HG03457 (cell line): Measurements from ENCODE around the gene EML3.
"Not testable (repeated sequence)": the region's sequence is repeated elsewhere in the genome, so short reads cannot be mapped to it uniquely, and the experiment has no call there.

Experiments
- ATAC-seq: cut with Tn5 transposase; IDR thresholded peaks from one replicate; pipeline ENCODE4 v1.9.1; 2021; ENCODE audit warnings: moderate number of reproducible peaks; ENCODE audit not compliant: unreplicated experiment

Gene EML3

DNA sequence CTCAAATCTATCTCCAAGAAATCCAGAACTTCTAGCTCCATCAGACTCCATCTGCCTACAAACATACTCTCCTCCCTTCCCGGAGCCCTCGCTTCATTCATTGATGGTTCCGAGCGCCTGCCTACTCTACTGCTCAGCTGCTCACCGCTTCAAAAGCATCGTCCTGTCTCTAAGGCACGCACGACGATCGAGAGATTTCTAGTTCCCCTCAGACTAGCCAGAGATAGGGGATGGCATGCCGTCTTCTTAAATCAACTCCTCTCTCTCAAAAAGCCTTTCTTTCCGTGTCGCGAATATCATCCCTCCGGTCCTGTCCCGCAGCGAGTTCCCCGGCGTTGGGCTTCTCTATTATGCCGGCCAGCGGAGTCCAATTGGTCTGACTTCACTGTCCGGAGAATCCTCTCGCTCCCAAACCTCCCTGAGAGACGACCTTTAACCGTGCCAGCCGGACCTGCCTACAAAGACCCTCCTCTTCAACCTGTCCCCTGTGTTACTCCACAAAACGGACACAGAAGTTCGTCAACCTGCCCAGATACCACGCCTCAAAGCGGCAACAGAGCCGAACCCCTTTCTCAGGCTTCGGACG lies 39.5 kb downstream of the EML3 start:
- peak; percentile 2 for ATAC-seq

DNA sequence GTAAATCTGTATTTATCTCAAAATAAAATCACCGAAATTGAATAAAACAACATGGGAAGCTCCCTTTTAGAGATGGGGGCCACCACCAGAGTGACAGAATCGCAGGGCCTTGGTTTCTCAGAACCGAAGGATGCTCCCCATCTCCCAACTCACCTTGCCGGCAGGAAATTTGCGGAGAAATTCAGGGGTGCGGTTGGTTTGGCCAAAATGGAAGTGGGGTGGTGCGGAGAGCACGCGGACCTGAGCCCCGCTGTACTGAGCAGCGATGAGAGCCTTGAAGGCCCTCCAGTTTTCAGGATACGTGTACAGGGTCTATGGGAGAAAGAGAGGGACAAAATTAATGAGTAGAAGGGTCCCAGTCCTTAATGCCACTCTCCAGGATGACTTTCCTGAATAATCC lies 40.1 kb downstream of the EML3 start:
- ATAC-seq: no peak

- ATAC-seq: not testable (repeated sequence)
These were observed 41.1 kb downstream of the EML3 start for GRCh38 chr11:62571493-62571892.

GRCh38 chr11:62570903-62571302 lies 41.7 kb downstream of the EML3 start:
- ATAC-seq: not testable (repeated sequence)

DNA sequence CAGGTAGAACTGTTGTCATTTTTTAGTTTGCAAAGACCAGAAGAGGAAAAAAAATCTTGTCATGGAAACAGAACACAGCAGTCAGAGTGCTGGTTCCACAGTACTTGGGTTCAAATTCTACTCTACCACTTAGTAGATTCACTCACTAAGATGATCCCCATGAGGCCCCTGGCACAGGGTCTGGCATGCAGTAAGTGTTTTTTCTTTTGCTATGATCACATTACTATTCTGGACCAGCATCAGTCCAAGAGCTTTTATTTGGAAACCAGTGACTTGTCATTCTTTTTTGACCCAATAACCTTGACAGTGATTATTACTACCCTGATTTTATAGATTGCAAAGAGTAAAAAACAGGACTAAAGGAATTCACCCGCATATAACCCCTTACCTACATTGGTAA lies 43.0 kb downstream of the EML3 start:
- ATAC-seq: no peak

GRCh38 chr11:62567018-62567633 lies 45.4 kb downstream of the EML3 start:
- no peak for ATAC-seq

DNA sequence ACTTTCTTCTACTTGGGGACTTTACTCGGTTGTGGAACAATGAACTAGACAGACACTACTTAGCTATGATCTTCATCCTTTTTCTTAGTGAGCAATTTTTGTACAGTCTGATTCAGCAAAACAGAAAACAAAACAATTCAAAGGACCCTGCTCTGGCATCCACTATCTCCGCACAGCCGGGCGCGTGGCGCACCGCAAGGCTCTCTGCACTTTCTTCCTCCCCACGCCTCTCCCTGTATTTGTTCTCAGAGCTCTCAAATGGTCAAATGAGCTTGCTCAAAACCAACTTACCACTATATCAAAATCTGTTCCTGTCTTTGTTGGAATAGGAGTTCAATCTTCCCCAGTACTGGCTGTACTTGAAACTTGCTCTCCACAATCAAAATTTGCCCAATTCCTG lies 46.3 kb downstream of the EML3 start:
- no peak for ATAC-seq

- ATAC-seq: no peak
These were observed 47.3 kb downstream of the EML3 start for GRCh38 chr11:62565100-62565802.

DNA sequence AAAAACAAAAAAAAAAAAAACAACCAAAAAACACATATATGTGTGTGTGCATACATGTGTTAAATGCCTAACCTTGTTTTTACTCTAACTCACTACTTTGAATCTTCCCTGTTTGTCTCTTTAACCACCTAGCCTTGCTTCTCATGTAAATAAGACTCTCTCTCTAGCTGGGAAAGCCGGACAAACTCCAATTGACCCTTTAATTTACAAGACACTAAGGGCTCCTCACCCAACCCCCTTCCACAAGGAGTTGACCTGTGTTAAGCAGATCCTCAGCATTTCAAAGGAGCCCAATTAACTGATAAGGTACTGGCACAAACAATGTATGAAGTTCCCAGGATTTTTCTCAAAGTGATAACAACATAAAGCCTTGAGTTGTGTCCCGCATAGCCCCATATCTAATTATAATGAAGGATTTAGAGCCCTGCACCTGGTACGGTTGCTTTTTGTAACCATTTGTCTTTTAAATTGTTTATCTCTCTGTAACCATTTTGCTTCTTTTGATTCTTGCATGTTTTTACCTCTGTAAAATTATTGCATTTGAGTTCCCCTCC lies 50.8 kb downstream of the EML3 start:
- ATAC-seq: not testable (repeated sequence)

DNA sequence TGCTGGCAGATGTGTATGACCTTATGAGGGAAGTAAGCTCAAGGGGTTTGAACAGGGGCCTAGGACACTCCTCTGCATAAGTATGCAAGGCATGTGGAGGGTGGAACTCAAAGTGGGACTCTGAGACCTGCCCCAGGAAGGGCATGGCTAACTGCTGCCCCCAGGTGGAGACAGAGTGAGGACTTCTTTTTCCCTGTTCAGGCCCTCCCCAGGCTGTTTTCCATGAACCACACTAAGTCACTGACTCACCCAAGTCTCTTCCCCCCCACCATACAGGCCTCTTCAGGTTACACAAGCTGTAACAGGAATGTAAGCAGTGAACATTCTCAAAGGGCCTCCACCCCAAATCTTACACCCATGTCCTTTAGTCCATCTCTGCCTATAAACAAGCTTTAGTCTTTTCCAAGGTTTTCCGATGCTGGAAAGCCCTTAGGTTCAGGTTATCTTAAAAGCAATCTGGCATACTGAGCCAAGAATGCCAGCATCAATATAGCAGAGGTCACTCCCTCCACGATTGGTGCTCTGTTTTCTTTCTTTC lies 51.9 kb downstream of the EML3 start:
- ATAC-seq: no peak

DNA sequence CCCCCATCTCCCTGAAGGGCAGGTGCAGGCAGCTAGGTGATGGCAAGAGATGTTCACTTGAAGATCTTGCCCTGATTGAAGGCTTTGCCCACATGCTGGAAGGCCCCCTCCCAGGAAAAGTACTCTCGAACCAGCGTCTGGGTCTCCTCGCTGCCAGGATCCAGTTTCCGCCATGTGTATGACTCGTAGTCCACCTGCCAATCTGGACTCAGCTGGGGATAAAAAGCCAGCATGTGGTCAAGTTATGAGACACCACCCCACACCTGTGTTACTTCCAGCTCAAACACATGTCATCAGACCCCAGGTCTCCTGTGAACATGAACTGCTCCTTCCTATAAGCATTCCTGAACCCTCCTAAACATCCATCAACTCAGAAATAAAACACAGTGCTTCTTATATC lies 52.9 kb downstream of the EML3 start:
- not testable (repeated sequence) for ATAC-seq

DNA sequence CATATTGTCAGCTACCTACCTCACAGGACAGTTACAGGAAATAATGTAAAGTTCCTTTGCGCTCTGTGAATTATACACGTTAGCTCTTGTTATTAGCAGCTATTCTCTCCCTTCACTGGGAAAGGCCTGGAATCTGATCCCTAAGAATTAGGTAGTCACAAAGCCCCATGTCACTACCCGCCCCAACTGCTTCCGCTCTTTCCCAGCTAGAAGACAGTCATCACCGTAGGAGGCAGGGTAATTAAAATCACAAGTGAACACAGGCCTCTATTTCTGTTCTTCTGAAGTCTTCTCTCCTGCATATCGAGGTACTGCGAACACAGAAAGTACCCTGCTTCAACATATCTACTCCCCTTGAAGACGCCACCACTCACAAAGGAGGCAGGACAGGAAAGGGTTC lies 53.4 kb downstream of the EML3 start:
- no peak for ATAC-seq

DNA sequence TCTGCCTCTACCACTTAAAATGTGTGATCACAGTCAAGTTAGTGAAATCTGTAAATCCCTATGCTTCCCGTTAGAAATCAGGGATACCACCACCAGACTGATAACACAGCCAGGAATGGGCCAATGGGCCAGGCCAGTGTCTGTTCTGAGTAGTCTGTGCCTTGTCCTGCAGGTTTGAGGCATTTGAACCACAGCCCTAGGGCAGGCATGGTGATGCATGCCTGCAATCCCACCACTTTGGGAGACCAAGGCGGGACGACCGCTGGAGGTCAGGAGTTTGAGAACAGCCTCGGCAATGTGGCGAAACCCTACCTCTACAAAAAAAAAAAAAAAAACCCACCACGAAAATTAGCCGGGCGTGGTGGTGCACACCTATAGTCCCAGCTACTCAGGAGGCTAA lies 53.9 kb downstream of the EML3 start:
- ATAC-seq: no peak

GRCh38 chr11:62556875-62557631 lies 55.5 kb downstream of the EML3 start:
- peak; percentile 6 for ATAC-seq

- ATAC-seq: peak; percentile 29
These were observed 56.3 kb downstream of the EML3 start for GRCh38 chr11:62556108-62556874.

DNA sequence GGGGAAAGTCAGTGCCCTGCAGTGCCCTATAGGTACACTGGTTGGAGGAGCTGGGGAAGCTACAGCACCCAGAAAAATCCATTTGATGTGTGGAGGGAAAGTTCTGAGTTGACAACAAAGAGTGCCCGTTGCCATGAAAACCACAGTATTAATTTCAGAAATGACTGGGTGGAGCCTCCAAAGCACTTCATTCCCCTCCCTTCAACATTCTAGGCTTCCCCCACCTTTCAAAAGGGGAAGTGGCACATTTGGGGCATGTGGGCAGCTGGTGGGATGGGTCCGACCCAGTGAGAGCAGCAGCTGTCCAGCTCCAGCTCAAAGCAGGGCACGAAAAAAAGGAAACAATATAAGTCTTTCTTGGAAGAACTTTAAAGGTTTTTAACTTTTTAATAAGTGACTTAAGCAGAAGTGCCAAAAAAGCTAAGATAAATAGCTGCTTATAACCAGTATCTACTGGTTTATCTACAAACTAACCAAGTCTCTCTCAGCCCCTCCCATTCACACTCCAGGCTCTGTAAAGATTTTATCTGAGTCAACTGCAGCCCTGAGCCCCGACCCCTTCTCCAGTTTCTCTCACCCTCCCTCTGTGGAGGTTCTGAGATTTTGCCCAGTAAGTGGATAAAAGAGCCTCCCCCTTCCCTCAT lies 57.0 kb downstream of the EML3 start:
- no peak for ATAC-seq

DNA sequence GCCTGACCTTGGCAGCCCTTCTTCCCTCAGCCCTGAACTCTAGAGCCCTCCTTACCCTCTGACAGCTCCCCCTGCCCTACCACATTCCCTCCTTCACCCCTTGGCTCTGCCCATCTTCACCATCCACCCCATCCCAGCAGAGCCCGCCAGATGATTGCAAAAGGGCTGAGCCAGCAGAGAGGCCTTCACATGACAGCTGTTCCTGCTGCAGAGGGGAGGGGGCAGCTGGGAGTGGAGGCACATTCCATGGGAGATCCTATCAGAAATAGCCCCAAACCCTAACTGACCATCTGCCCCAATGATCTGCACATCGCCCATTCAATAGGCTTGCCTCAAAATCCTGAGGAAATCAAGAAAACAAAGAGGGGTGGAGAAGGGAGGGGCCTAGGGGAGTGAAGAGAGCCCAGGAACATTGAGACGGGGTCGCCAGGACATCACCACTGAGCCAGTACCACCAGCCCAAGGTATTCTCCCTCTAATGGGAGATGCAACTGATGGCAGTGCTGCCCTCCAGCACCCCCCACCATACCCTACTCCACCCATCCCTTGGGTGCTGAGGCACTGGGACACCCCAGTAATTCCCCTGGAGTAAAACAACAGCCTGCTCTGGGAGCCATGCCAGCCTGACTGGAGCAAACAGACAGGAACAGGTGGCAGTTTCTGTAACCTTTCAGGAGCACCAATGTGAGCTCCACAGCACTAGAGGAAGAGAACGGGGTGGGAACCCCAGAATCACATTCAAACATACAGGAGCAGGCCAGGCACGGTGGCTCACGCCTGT lies 58.0 kb downstream of the EML3 start:
- no peak for ATAC-seq

GRCh38 chr11:62553839-62554361 lies 58.7 kb downstream of the EML3 start:
- ATAC-seq: no peak
